Lung (tissue), 12 donors: ENCODE measurements around the gene CSNK1G3. TPM values are rescaled to one million over a fixed set of nuclear protein-coding genes. Genes with fewer than 3 reads are reported as not detected.
"Not testable (repeated sequence)": the region's sequence is repeated elsewhere in the genome, so short reads cannot be mapped to it uniquely, and the experiment has no call there.

Experiments used
- ATAC-seq: fragments of 200-7000 bp; cut with Tn5 transposase; one replicate; pipeline ENCODE4 v1.9.1; 2020; ENCODE audit warnings: moderate number of reproducible peaks; ENCODE audit not compliant: insufficient read depth, low FRiP score
- DNase-seq, 3 donors: peaks; one replicate each; pipeline ENCODE4 v3.0.0-alpha.2; 2013 to 2017
- H3K27ac ChIP-seq, 2 donors: one replicate each; pipeline ENCODE4 v1.5.1; 2013; ENCODE audit warnings: mild to moderate bottlenecking in 2 of 2, moderate library complexity in 2 of 2, control low read depth in 1 of 2, inconsistent platforms in 1 of 2, low read depth in 1 of 2, low read length in 1 of 2
- H3K27me3 ChIP-seq, 3 donors: one replicate each; pipeline ENCODE4 v1.5.1; 2013; ENCODE audit warnings: low read length in 2 of 3; ENCODE audit not compliant: control insufficient read depth in 3 of 3, insufficient read depth in 3 of 3
- H3K36me3 ChIP-seq, 4 donors: one replicate each; pipeline ENCODE4 v1.5.1; 2013; ENCODE audit warnings: low read length in 4 of 4, mild to moderate bottlenecking in 1 of 4, moderate library complexity in 1 of 4; ENCODE audit not compliant: control insufficient read depth in 4 of 4, insufficient read depth in 4 of 4
- H3K4me1 ChIP-seq, 5 donors: one replicate each; pipeline ENCODE4 v1.5.1; 2013; ENCODE audit warnings: low read length in 5 of 5, mild to moderate bottlenecking in 2 of 5, moderate library complexity in 1 of 5; ENCODE audit not compliant: control insufficient read depth in 5 of 5, insufficient read depth in 5 of 5
- H3K4me3 ChIP-seq: one replicate; pipeline ENCODE4 v1.5.1; 2013; ENCODE audit warnings: mild to moderate bottlenecking, control low read depth, moderate library complexity
- H3K9ac ChIP-seq, 2 donors: one replicate each; pipeline ENCODE4 v1.5.1; 2013; ENCODE audit warnings: low read length in 2 of 2, control low read depth in 1 of 2; ENCODE audit not compliant: insufficient read depth in 1 of 2
- H3K9me3 ChIP-seq, 4 donors: one replicate each; pipeline ENCODE4 v1.5.1; 2013; ENCODE audit warnings: low read length in 3 of 4, mild to moderate bottlenecking in 1 of 4, moderate library complexity in 1 of 4; ENCODE audit not compliant: control insufficient read depth in 4 of 4, insufficient read depth in 3 of 4
- WGBS, 2 donors: extraction: QIAGEN DNeasy Blood & Tissue Kit; methylation state at CpG; one replicate each; pipeline ENCODE4 v1.1.7; 2013; 5-methylcytosine and 5-hydroxymethylcytosine counted together
- polyA plus RNA-seq, 2 donors: library from polyadenylated mRNA; stranded (reverse); fragments of 200-250 nt; gene quantifications; one replicate each; pipeline ENCODE4 v1.2.1, GENCODE V29; 2013
- total RNA-seq, 2 donors: library from RNA; depleted of rRNA in 1 of 2; stranded (reverse); fragments of >200 nt in 1 of 2; gene quantifications; one replicate each; pipeline ENCODE4 v1.2.1, GENCODE V29; 2014 to 2021
- TF ChIP-seq, protein P1 (sequence below): IDR thresholded peaks from 2 replicates; pipeline ENCODE4 v1.5.1; 2012; ENCODE audit warnings: mild to moderate bottlenecking; ENCODE audit errors: control extremely low read depth, extremely low read depth
- donor health status: control.
- donor health status: control.
- donor health status: Bipolar disorder and iron deficiency.
- donor health status: healthy.
- donor health status: DM: yes; HTN: yes; CAD: no.

Gene CSNK1G3
- total and polyA plus RNA-seq, 4 donors = 8.3 to 106 (median 21.0) TPM

DNA sequence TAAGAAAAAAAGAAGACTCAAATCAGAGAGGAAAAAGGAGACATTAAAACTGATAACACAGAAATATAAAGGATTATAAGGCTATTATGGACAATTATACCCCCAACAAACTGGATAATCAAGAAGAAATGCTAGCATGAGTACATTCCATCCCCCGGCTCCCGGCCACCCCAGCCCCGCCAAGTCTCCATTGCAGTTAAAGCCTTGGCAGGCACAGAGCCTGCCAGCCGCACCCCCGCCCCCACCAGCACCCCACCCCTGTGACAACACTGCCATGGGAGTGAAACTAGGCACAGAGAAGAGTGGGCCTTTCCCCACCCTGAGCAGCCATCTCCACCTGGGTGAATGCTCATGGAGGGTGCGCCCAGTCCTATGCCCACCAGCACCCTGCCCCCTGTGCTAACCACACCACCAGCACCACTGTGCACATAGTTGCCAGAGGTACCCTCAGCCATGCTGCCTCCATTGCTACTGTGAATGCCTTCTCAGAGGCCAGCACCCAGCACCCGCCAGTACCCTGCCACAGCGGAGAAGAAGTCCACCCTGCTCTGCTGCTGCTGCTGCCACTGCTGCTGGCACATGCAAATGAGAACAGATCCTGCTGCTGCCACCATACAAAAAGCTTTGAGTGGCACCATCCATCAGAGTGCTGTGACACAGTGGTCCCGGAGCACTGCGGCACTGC lies 117.0 kb downstream of the CSNK1G3 start:
- Histone ChIP-seq H3K27ac (no peak overlapping the region), H3K9me3 (peaks cover 0 to 12% (median 9%) of the 10 kb centered on the region in 4 donors), H3K4me1 (no peaks in the 10 kb centered on the region), H3K4me3 (no peak overlapping the region), H3K9ac (no peak overlapping the region), H3K36me3 (no peaks in the 10 kb centered on the region), H3K27me3 (no peaks in the 10 kb centered on the region)
- TF ChIP-seq, protein P1, sequence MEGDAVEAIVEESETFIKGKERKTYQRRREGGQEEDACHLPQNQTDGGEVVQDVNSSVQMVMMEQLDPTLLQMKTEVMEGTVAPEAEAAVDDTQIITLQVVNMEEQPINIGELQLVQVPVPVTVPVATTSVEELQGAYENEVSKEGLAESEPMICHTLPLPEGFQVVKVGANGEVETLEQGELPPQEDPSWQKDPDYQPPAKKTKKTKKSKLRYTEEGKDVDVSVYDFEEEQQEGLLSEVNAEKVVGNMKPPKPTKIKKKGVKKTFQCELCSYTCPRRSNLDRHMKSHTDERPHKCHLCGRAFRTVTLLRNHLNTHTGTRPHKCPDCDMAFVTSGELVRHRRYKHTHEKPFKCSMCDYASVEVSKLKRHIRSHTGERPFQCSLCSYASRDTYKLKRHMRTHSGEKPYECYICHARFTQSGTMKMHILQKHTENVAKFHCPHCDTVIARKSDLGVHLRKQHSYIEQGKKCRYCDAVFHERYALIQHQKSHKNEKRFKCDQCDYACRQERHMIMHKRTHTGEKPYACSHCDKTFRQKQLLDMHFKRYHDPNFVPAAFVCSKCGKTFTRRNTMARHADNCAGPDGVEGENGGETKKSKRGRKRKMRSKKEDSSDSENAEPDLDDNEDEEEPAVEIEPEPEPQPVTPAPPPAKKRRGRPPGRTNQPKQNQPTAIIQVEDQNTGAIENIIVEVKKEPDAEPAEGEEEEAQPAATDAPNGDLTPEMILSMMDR = no peak
- DNase-seq = no peak
- 91 to 95% methylated on average over 10 of the region's 10 CpGs for WGBS, 2 donors
- no peak for ATAC-seq

DNA sequence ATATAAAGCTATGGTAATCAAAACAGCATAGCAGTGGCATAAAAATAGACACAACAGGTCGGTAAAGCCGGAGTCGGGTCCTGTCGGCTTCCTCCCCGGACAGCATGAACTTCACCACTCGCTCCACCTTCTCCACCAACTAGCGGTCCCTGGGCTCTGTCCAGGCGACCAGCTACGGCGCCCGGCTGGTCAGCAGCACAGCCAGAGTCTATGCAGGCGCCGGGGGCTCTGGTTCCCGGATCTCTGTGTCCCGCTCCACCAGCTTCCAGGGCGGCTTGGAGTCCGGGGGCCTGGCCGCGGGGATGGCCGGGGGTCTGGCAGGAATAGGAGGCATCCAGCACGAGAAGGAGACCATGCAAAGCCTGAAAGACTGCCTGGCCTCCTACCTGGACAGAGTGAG lies 124.0 kb downstream of the CSNK1G3 start:
- DNase-seq (no peak), ATAC-seq (no peak)
- TF ChIP-seq, protein P1 = no peak
- H3K27ac ChIP-seq = no peak overlapping the region
- H3K9me3 ChIP-seq = peaks cover 0 to 2% (median 0%) of the 10 kb centered on the region in 4 donors
- WGBS, 2 donors = 95 to 96% methylated on average over 21 of the region's 21 CpGs
- H3K4me3 ChIP-seq = no peak overlapping the region
- no peaks in the 10 kb centered on the region for H3K36me3 ChIP-seq
- no peak overlapping the region for H3K9ac ChIP-seq
- H3K4me1 ChIP-seq = no peaks in the 10 kb centered on the region
- H3K27me3 ChIP-seq = no peaks in the 10 kb centered on the region

DNA sequence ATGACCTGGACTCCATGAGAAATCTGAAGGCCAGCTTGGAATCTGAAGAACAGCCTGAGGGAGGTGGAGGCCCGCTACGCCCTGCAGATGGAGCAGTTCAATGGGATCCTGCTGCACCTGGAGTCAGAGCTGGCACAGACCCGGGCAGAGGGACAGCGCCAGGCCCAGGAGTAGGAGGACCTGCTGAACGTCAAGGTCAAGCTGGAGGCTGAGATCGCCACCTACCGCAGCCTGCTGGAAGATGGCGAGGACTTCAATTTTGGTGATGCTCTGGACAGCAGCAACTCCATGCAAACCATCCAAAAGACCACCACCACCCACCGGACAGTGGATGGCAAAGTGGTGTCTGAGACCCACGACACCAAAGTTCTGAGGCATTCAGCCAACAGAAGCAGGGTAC lies 125.1 kb downstream of the CSNK1G3 start:
- not testable (repeated sequence) for H3K27me3 ChIP-seq, H3K9ac ChIP-seq, H3K4me1 ChIP-seq, H3K36me3 ChIP-seq, H3K27ac ChIP-seq, DNase-seq, ATAC-seq, H3K9me3 ChIP-seq, H3K4me3 ChIP-seq
- WGBS, 2 donors = 94 to 97% methylated on average over 10 of the region's 10 CpGs

DNA sequence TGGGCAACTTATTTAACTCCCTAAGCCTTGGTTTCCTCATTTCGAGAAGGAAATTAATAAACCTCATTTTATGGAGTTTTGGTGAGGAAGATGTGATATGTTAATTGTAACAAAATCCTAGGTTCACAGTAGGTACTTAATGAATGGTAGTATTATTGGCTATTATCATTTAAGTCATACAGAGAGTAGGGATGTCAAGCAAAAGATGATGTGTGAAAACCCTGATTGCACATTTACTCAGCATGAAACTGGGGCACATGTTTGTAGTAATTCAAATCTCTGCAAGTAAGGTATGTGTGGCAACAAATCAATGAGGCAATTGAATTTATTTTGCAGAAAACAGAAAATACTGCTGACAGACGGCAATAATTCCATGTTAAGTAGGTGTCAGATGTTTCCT lies 127.3 kb downstream of the CSNK1G3 start:
- H3K9ac ChIP-seq = no peak overlapping the region
- H3K9me3 ChIP-seq = peaks cover 0 to 2% (median 0%) of the 10 kb centered on the region in 4 donors
- no peaks in the 10 kb centered on the region for H3K36me3 ChIP-seq
- H3K27ac ChIP-seq = no peak overlapping the region
- no peaks in the 10 kb centered on the region for H3K27me3 ChIP-seq
- TF ChIP-seq, protein P1 = no peak
- H3K4me3 ChIP-seq = no peak overlapping the region
- no peaks in the 10 kb centered on the region for H3K4me1 ChIP-seq
- WGBS, 2 donors = 79 to 83% methylated on average over 2 of the region's 2 CpGs
- ATAC-seq = no peak
- DNase-seq = no peak
